ENCODE measurements around the gene RBM19.

RBM19 gene

DNA sequence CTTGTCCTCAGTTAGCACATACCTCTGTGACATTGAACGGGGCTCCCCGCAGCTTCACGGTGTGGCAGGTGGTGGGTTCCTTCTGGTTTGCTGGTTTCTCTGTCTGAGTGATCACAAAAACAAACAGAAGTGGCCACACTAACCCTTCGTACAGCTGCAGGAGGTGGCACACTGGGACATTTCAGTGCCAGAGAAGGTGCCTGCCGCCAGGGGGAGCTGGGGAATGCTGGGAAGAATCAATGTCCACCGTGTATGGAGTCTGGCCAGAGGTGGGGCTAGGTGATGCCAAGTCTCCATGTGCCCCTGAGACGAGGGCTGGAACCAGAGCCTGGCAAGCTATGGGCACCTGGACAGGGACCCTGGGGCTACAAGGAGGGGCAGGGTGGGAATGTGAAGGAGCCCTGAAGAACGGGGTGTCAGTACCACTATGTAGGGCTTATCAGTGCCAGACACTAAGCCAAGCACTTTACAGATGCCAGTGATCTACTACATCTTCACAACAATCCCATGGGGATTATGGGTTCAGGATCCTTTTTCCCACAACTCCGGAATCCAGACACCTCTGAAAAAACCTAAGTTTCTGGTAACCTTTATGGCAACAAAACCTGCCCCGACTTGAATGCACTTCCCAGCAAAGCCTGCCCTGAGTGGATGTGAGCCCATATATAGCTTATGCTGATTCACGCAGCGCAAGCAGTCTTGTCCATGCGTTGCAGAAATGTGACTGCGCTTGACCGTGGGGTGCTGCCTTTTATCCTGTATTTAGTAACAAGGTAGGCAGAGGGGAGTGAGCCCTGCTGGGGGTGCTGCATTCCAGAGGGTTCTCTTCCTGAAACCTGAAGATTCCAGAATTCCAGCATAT, 10.8 kb downstream of the RBM19 start:
- TF ChIP-seq POLR2AphosphoS5 (IDR thresholded peaks at IDR 0.05; ENCODE audit: low read depth, low read length) (no peak), TAF1 (IDR thresholded peaks at IDR 0.05; ENCODE audit: borderline replicate concordance, insufficient read depth, low read length) (no peak), REST (IDR thresholded peaks at IDR 0.05; ENCODE audit: insufficient read depth in 1 of 2, low read depth in 2 of 2, low read length in 2 of 2) (no peak), SIN3A (IDR thresholded peaks at IDR 0.05; ENCODE audit: borderline replicate concordance, insufficient read depth, low read length) (no peak), FOXP2 (optimal IDR thresholded peaks at IDR 0.05; ENCODE audit: borderline replicate concordance, extremely low read depth, extremely low read length, insufficient read depth) (no peak)

DNA sequence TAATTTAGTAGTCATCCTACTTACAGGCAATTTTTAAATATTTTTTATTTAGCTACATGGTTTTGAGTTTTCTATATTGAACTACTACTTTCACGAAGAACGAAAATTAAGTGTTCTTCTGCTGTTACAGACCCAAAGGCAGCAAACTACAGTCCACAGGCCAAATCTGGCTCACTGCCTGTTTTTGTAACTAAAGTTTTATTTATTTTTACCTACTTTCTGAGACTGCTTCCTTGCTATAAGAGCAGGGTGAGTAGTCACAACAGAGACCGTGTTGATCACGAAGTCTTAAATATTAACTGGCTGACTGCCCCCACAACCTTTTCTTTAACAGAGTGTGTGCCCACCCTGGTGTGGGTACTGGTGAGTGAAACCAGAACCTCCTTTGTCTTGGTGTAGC, 11.6 kb downstream of the RBM19 start:
- TF ChIP-seq SIN3A (IDR thresholded peaks at IDR 0.05; ENCODE audit: borderline replicate concordance, insufficient read depth, low read length), result no peak
- TF ChIP-seq POLR2AphosphoS5 (IDR thresholded peaks at IDR 0.05; ENCODE audit: low read depth, low read length), result no peak
- TF ChIP-seq REST (IDR thresholded peaks at IDR 0.05; ENCODE audit: insufficient read depth in 1 of 2, low read depth in 2 of 2, low read length in 2 of 2), result no peak
- TF ChIP-seq FOXP2 (optimal IDR thresholded peaks at IDR 0.05; ENCODE audit: borderline replicate concordance, extremely low read depth, extremely low read length, insufficient read depth), result no peak
- no peak for TF ChIP-seq TAF1 (IDR thresholded peaks at IDR 0.05; ENCODE audit: borderline replicate concordance, insufficient read depth, low read length)

GRCh38 chr12:113950873-113951272, 15.3 kb downstream of the RBM19 start:
- no peak for TF ChIP-seq SIN3A (IDR thresholded peaks at IDR 0.05; ENCODE audit: borderline replicate concordance, insufficient read depth, low read length)
- TF ChIP-seq TAF1 (IDR thresholded peaks at IDR 0.05; ENCODE audit: borderline replicate concordance, insufficient read depth, low read length), result no peak
- no peak for TF ChIP-seq FOXP2 (optimal IDR thresholded peaks at IDR 0.05; ENCODE audit: borderline replicate concordance, extremely low read depth, extremely low read length, insufficient read depth)
- TF ChIP-seq REST (IDR thresholded peaks at IDR 0.05; ENCODE audit: insufficient read depth in 1 of 2, low read depth in 2 of 2, low read length in 2 of 2), result no peak
- no peak for TF ChIP-seq POLR2AphosphoS5 (IDR thresholded peaks at IDR 0.05; ENCODE audit: low read depth, low read length)

DNA sequence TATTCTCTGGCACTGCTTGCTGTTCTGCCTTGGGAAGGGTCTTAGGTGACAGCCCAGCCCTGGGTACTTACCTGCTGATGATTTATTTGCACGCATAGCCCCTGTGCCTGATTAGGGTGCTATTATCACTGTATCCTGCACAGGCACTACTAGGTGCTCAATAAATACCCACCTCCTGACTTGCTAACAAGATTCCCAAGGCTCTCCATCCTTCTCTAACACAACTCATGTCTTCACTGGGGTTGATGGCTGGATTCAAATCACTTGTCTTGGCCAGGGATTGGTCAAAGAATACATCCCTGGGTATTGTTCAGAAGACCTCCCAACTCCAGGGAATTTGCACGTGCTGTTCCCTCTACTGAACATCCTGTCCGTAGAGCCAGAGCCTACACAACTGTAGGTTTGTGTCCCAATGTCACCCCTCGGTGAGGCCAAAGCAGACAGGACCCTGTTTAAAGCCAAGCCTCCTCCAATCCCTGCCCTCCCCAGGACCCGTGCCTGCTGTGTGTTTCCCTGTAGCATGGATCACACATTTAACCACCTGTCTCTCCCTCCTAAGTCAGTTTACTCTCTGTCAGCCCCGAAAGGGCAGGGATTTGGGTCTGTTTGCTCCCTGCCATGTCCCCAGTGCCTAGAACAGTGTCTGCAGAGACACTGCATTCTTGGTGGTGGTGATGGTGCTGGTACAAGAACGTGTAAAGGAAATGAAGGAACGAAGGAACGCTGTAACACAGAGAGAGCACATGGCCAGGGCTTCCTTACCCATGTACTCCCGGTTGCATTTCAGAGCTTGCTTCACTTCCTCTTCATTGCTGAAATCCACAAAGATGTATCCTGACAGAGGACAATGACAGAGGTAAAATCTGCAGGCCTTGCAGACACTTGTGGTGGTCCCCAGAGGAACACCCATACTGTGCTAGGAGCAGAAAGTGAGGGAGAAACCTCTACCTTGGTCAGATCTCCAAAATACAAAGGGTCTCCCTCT, 16.5 kb downstream of the RBM19 start:
- no peak for TF ChIP-seq SIN3A (IDR thresholded peaks at IDR 0.05; ENCODE audit: borderline replicate concordance, insufficient read depth, low read length)
- no peak for TF ChIP-seq REST (IDR thresholded peaks at IDR 0.05; ENCODE audit: insufficient read depth in 1 of 2, low read depth in 2 of 2, low read length in 2 of 2)
- TF ChIP-seq POLR2AphosphoS5 (IDR thresholded peaks at IDR 0.05; ENCODE audit: low read depth, low read length), result no peak
- TF ChIP-seq FOXP2 (optimal IDR thresholded peaks at IDR 0.05; ENCODE audit: borderline replicate concordance, extremely low read depth, extremely low read length, insufficient read depth), result no peak
- no peak for TF ChIP-seq TAF1 (IDR thresholded peaks at IDR 0.05; ENCODE audit: borderline replicate concordance, insufficient read depth, low read length)

Measured in PFSK-1 (cell line).